Activated CD8-positive, alpha-beta T cell treated with anti-CD3 and anti-CD28 coated beads, Interleukin-2, amount 10 ng/mL, durations not matched to agents 7 days and 5 days (primary cell): ENCODE measurements around the gene UBR2. TPM values are rescaled to one million over a fixed set of nuclear protein-coding genes. Genes with fewer than 3 reads are reported as not detected.
A peak's percentile ranks its signal among the peaks of the same experiment; 100 is the strongest.
"Not testable (repeated sequence)": the region's sequence is repeated elsewhere in the genome, so short reads cannot be mapped to it uniquely, and the experiment has no call there.

Experiments
- ATAC-seq: fragments of 150-1000 bp; cut with Tn5 transposase; one replicate; pipeline ENCODE4 v1.10.0; 2021; ENCODE audit warnings: moderate library complexity
- CTCF ChIA-PET: fragments of 350-600 bp; sonication (Branson Sonifier 250); formaldehyde crosslinking; loops from one replicate; lab custom pipeline; 2021; ENCODE audit warnings: antibody characterized with exemption; lab: Charles Lee
- POLR2A ChIA-PET: fragments of 350-600 bp; sonication (Branson Sonifier 250); formaldehyde crosslinking; loops from one replicate; lab custom pipeline; 2021; ENCODE audit warnings: antibody characterized with exemption; lab: Charles Lee
- DNase-seq: peaks from one replicate; pipeline ENCODE4 v3.0.0-alpha.2; 2020
- H3K27ac Mint-ChIP-seq: one replicate; pipeline ENCODE4 v1.8.0; 2021; ENCODE audit warnings: mild to moderate bottlenecking, mixed read lengths
- H3K27me3 Mint-ChIP-seq: one replicate; pipeline ENCODE4 v1.8.0; 2021; ENCODE audit warnings: low read depth, mixed read lengths
- H3K36me3 Mint-ChIP-seq: one replicate; pipeline ENCODE4 v1.8.0; 2021; ENCODE audit warnings: low read depth, mixed read lengths
- H3K4me1 Mint-ChIP-seq: one replicate; pipeline ENCODE4 v1.8.0; 2021; ENCODE audit warnings: low read depth, mixed read lengths
- H3K4me3 Mint-ChIP-seq: one replicate; pipeline ENCODE4 v1.8.0; 2021; ENCODE audit warnings: mild to moderate bottlenecking, mixed read lengths
- H3K9me3 Mint-ChIP-seq: one replicate; pipeline ENCODE4 v1.8.0; 2022; ENCODE audit warnings: mixed read lengths; ENCODE audit not compliant: insufficient read depth
- total RNA-seq, 2 experiments: library from RNA; stranded (reverse); gene quantifications; one replicate each; pipeline ENCODE4 v1.2.3, GENCODE V29; 2021

The UBR2 gene
- total RNA-seq, 2 experiments from 2014 or later = 23.6 to 24.8 TPM

- peak; percentile 63 for ATAC-seq
- peak overlapping the region; percentile 35 for H3K4me3 Mint-ChIP-seq
These were observed 8.7 kb downstream of the UBR2 start for GRCh38 chr6:42572523-42572922.

GRCh38 chr6:42576538-42576937 is 12.7 kb downstream of the UBR2 start:
- H3K4me3 Mint-ChIP-seq, ATAC-seq, DNase-seq, H3K27me3 Mint-ChIP-seq, CTCF ChIA-PET, H3K27ac Mint-ChIP-seq, POLR2A ChIA-PET, H3K9me3 Mint-ChIP-seq: not testable (repeated sequence)
- H3K4me1 Mint-ChIP-seq = peaks cover 24% of the 10 kb centered on the region
- H3K36me3 Mint-ChIP-seq = peaks cover 59% of the 10 kb centered on the region

More at GRCh38 chr6:42572523-42572922, 8.7 kb downstream of the UBR2 start:
- ChIA-PET POLR2A (interaction anchor here (0.6 to 1.3 kb wide), 4 partner anchors 9 to 1057 kb away, joined by 3 to 9 read pairs (median 3); partner anchors contain the start of gene UBR2), CTCF (interaction anchor here (1.1 to 2.0 kb wide), 4 partner anchors 9 to 571 kb away, joined by 4 to 10 read pairs (median 6); partner anchors contain the start of gene UBR2)
- Mint-ChIP-seq H3K9me3 (no peaks in the 10 kb centered on the region), H3K36me3 (peaks cover 46% of the 10 kb centered on the region), H3K4me1 (peaks cover 38% of the 10 kb centered on the region), H3K27ac (peak overlapping the region; percentile 73), H3K27me3 (no peaks in the 10 kb centered on the region)
- no peak for DNase-seq

- CTCF ChIA-PET = no interaction called here
- Mint-ChIP-seq H3K4me3 (no peak overlapping the region), H3K4me1 (no peaks in the 10 kb centered on the region), H3K36me3 (peaks cover 42% of the 10 kb centered on the region), H3K27ac (no peak overlapping the region), H3K27me3 (no peaks in the 10 kb centered on the region), H3K9me3 (peaks cover 5% of the 10 kb centered on the region)
- POLR2A ChIA-PET = interaction anchor here (0.6 kb wide), 2 partner anchors 16 to 369 kb away, joined by 3 to 5 read pairs; no protein-coding TSS in a partner anchor
- no peak for DNase-seq
- ATAC-seq = no peak
These were observed 34.5 kb downstream of the UBR2 start for GRCh38 chr6:42598300-42598699.

GRCh38 chr6:42599558-42599957 is 35.7 kb downstream of the UBR2 start:
- peaks cover 38% of the 10 kb centered on the region for H3K36me3 Mint-ChIP-seq
- H3K9me3 Mint-ChIP-seq = peaks cover 5% of the 10 kb centered on the region
- ChIA-PET POLR2A (interaction anchor here (0.6 kb wide), 1 partner anchor 13 kb away, joined by 3 read pairs; no protein-coding TSS in a partner anchor), CTCF (no interaction called here)
- no peak overlapping the region for H3K4me3 Mint-ChIP-seq
- ATAC-seq (no peak), DNase-seq (no peak)
- H3K27ac Mint-ChIP-seq = no peak overlapping the region
- H3K4me1 Mint-ChIP-seq = no peaks in the 10 kb centered on the region
- H3K27me3 Mint-ChIP-seq = no peaks in the 10 kb centered on the region

GRCh38 chr6:42604150-42604549 is 40.3 kb downstream of the UBR2 start:
- Mint-ChIP-seq H3K27ac (no peak overlapping the region), H3K4me3 (no peak overlapping the region), H3K9me3 (no peaks in the 10 kb centered on the region), H3K36me3 (peaks cover 36% of the 10 kb centered on the region), H3K4me1 (peaks cover 2% of the 10 kb centered on the region), H3K27me3 (no peaks in the 10 kb centered on the region)
- no peak for DNase-seq
- POLR2A ChIA-PET = interaction anchor here (0.7 kb wide), 1 partner anchor 246 kb away, joined by 3 read pairs; no protein-coding TSS in a partner anchor
- no peak for ATAC-seq
- CTCF ChIA-PET = interaction anchor here (1.4 to 1.5 kb wide), 2 partner anchors 40 to 56 kb away, joined by 3 read pairs; partner anchors contain the start of gene UBR2

- POLR2A ChIA-PET, H3K4me1 Mint-ChIP-seq, H3K9me3 Mint-ChIP-seq, DNase-seq, H3K27me3 Mint-ChIP-seq, ATAC-seq, H3K4me3 Mint-ChIP-seq: not testable (repeated sequence)
- CTCF ChIA-PET = interaction anchor here (1.4 to 1.5 kb wide), 2 partner anchors 40 to 57 kb away, joined by 3 read pairs; partner anchors contain the start of gene UBR2
- H3K27ac Mint-ChIP-seq = peak overlapping the region; percentile 62
- peaks cover 39% of the 10 kb centered on the region for H3K36me3 Mint-ChIP-seq
These were observed 40.9 kb downstream of the UBR2 start for GRCh38 chr6:42604699-42605098.

GRCh38 chr6:42610416-42610815 is 46.6 kb downstream of the UBR2 start:
- CTCF ChIA-PET = interaction anchor here (1.2 kb wide), 1 partner anchor 63 kb away, joined by 3 read pairs; no protein-coding TSS in a partner anchor
- Mint-ChIP-seq H3K36me3 (peaks cover 33% of the 10 kb centered on the region), H3K27me3 (no peaks in the 10 kb centered on the region), H3K9me3 (no peaks in the 10 kb centered on the region), H3K4me1 (peaks cover 7% of the 10 kb centered on the region), H3K4me3 (no peak overlapping the region), H3K27ac (no peak overlapping the region)
- POLR2A ChIA-PET = no interaction called here
- DNase-seq (no peak), ATAC-seq (no peak)

- POLR2A ChIA-PET = no interaction called here
- no peak for DNase-seq
- no peak overlapping the region for H3K27ac Mint-ChIP-seq
- peaks cover 36% of the 10 kb centered on the region for H3K36me3 Mint-ChIP-seq
- CTCF ChIA-PET = no interaction called here
- H3K4me1 Mint-ChIP-seq = peaks cover 16% of the 10 kb centered on the region
- no peak for ATAC-seq
- no peak overlapping the region for H3K4me3 Mint-ChIP-seq
- no peaks in the 10 kb centered on the region for H3K27me3 Mint-ChIP-seq
- no peaks in the 10 kb centered on the region for H3K9me3 Mint-ChIP-seq
These were observed 51.7 kb downstream of the UBR2 start for GRCh38 chr6:42615518-42615917.

- ChIA-PET POLR2A (no interaction called here), CTCF (interaction anchor here (1.0 kb wide), 1 partner anchor 69 kb away, joined by 3 read pairs; no protein-coding TSS in a partner anchor)
- Mint-ChIP-seq H3K36me3 (peaks cover 42% of the 10 kb centered on the region), H3K9me3 (no peaks in the 10 kb centered on the region), H3K4me1 (peaks cover 19% of the 10 kb centered on the region), H3K27me3 (no peaks in the 10 kb centered on the region), H3K4me3 (no peak overlapping the region), H3K27ac (no peak overlapping the region)
- ATAC-seq = no peak
- no peak for DNase-seq
These were observed 52.9 kb downstream of the UBR2 start for GRCh38 chr6:42616716-42617115.

- no peak overlapping the region for H3K4me3 Mint-ChIP-seq
- DNase-seq = no peak
- H3K9me3 Mint-ChIP-seq = no peaks in the 10 kb centered on the region
- no peak for ATAC-seq
- no peak overlapping the region for H3K27ac Mint-ChIP-seq
- CTCF ChIA-PET = no interaction called here
- H3K36me3 Mint-ChIP-seq = peaks cover 45% of the 10 kb centered on the region
- H3K27me3 Mint-ChIP-seq = no peaks in the 10 kb centered on the region
- peaks cover 19% of the 10 kb centered on the region for H3K4me1 Mint-ChIP-seq
- POLR2A ChIA-PET = no interaction called here
These were observed 54.3 kb downstream of the UBR2 start for GRCh38 chr6:42618105-42618504.

- H3K4me1 Mint-ChIP-seq = peaks cover 19% of the 10 kb centered on the region
- CTCF ChIA-PET = interaction anchor here (0.9 kb wide), 1 partner anchor 57 kb away, joined by 3 read pairs; no protein-coding TSS in a partner anchor
- no peaks in the 10 kb centered on the region for H3K27me3 Mint-ChIP-seq
- H3K27ac Mint-ChIP-seq = no peak overlapping the region
- H3K9me3 Mint-ChIP-seq = no peaks in the 10 kb centered on the region
- DNase-seq (no peak), ATAC-seq (no peak)
- POLR2A ChIA-PET = no interaction called here
- peaks cover 45% of the 10 kb centered on the region for H3K36me3 Mint-ChIP-seq
- no peak overlapping the region for H3K4me3 Mint-ChIP-seq
These were observed 54.9 kb downstream of the UBR2 start for GRCh38 chr6:42618686-42619085.

- Mint-ChIP-seq H3K4me3 (no peak overlapping the region), H3K27ac (no peak overlapping the region), H3K4me1 (peaks cover 19% of the 10 kb centered on the region), H3K9me3 (no peaks in the 10 kb centered on the region), H3K27me3 (no peaks in the 10 kb centered on the region), H3K36me3 (peaks cover 48% of the 10 kb centered on the region)
- POLR2A ChIA-PET = interaction anchor here (0.6 kb wide), 1 partner anchor 604 kb away, joined by 3 read pairs; no protein-coding TSS in a partner anchor
- no peak for ATAC-seq
- CTCF ChIA-PET = interaction anchor here (0.9 to 1.4 kb wide), 3 partner anchors 13 to 72 kb away, joined by 3 read pairs; no protein-coding TSS in a partner anchor
- no peak for DNase-seq
These were observed 56.1 kb downstream of the UBR2 start for GRCh38 chr6:42619963-42620362.
